ENCODE results near the gene RFX4.

DNA sequence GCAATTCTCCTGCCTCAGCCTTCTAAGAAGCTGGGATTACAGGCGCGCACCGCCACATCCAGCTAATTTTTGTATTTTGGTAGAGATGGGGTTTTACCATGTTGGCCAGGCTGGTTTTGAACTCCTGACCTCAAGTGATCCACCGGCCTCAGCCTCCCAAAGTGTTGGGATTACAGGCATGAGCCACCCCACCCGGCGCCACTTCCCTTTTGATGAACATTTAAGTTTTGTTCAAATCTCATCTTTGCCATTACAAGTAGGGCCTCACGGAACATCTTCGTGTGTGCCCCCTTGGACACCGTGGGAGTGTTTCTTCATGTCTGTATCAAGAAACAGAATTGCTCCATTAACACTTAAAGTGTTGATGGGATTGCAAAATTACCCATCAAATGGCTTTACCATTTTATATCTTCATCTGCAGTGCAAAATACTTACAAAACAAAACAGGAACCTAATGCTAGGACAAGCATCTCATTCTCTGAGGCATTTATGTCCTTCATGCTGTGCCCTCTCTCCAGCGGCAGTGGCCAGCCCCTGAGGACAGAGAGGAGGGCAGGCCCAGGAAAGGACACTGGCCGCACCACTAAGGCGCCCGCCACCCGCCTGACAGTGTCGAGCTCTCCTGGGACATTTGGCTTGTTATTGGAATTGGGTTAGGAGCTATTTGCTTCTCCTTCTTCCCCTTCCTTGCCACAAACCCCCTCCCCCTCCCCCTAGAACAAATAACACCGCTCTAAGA, 61.7 kb downstream of the RFX4 start:
- TF ChIP-seq, protein P1, sequence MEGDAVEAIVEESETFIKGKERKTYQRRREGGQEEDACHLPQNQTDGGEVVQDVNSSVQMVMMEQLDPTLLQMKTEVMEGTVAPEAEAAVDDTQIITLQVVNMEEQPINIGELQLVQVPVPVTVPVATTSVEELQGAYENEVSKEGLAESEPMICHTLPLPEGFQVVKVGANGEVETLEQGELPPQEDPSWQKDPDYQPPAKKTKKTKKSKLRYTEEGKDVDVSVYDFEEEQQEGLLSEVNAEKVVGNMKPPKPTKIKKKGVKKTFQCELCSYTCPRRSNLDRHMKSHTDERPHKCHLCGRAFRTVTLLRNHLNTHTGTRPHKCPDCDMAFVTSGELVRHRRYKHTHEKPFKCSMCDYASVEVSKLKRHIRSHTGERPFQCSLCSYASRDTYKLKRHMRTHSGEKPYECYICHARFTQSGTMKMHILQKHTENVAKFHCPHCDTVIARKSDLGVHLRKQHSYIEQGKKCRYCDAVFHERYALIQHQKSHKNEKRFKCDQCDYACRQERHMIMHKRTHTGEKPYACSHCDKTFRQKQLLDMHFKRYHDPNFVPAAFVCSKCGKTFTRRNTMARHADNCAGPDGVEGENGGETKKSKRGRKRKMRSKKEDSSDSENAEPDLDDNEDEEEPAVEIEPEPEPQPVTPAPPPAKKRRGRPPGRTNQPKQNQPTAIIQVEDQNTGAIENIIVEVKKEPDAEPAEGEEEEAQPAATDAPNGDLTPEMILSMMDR (IDR thresholded peaks at IDR 0.05) = no peak
- TF ChIP-seq SIN3A (IDR thresholded peaks at IDR 0.05; ENCODE audit: borderline replicate concordance, insufficient read depth, low read depth, low read length) (no peak), POLR2AphosphoS5 (IDR thresholded peaks at IDR 0.05; ENCODE audit: low read depth, low read length) (no peak), TCF7L2 (IDR thresholded peaks at IDR 0.05; ENCODE audit: low read depth, low read length) (no peak)

Measured in Panc1 (cell line).